ENCODE data around the gene VRK3.
"Not testable (repeated sequence)": the region's sequence is repeated elsewhere in the genome, so short reads cannot be mapped to it uniquely, and the experiment has no call there.

Gene VRK3

GRCh38 chr19:49988433-49988832 is 36.7 kb downstream of the VRK3 start:
- no peak overlapping the region for H3K4me3 ChIP-seq (ENCODE audit: low read depth, low read length)

GRCh38 chr19:49988007-49988406 is 37.2 kb downstream of the VRK3 start:
- H3K4me3 ChIP-seq (ENCODE audit: low read depth, low read length), result no peak overlapping the region

- H3K4me3 ChIP-seq (ENCODE audit: low read depth, low read length), result no peak overlapping the region
Measured at GRCh38 chr19:49987159-49987698, 37.9 kb downstream of the VRK3 start.

GRCh38 chr19:49986354-49986753 is 38.8 kb downstream of the VRK3 start:
- no peak overlapping the region for H3K4me3 ChIP-seq (ENCODE audit: low read depth, low read length)

GRCh38 chr19:49985871-49986270 is 39.3 kb downstream of the VRK3 start:
- no peak overlapping the region for H3K4me3 ChIP-seq (ENCODE audit: low read depth, low read length)

- no peak overlapping the region for H3K4me3 ChIP-seq (ENCODE audit: low read depth, low read length)
Measured at GRCh38 chr19:49984491-49984890, 40.7 kb downstream of the VRK3 start.

GRCh38 chr19:49983645-49984229 is 41.4 kb downstream of the VRK3 start:
- no peak overlapping the region for H3K4me3 ChIP-seq (ENCODE audit: low read depth, low read length)

- H3K4me3 ChIP-seq (ENCODE audit: low read depth, low read length), result no peak overlapping the region
Measured at GRCh38 chr19:49981603-49982593, 43.3 kb downstream of the VRK3 start.

- no peak overlapping the region for H3K4me3 ChIP-seq (ENCODE audit: low read depth, low read length)
Measured at GRCh38 chr19:49978324-49978723, 46.8 kb downstream of the VRK3 start.

GRCh38 chr19:49977881-49978280 is 47.3 kb downstream of the VRK3 start:
- no peak overlapping the region for H3K4me3 ChIP-seq (ENCODE audit: low read depth, low read length)

GRCh38 chr19:49977076-49977475 is 48.1 kb downstream of the VRK3 start:
- no peak overlapping the region for H3K4me3 ChIP-seq (ENCODE audit: low read depth, low read length)

- H3K4me3 ChIP-seq (ENCODE audit: low read depth, low read length), result no peak overlapping the region
Measured at GRCh38 chr19:49976496-49976895, 48.7 kb downstream of the VRK3 start.

- no peak overlapping the region for H3K4me3 ChIP-seq (ENCODE audit: low read depth, low read length)
Measured at GRCh38 chr19:49975051-49975450, 50.1 kb downstream of the VRK3 start.

- no peak overlapping the region for H3K4me3 ChIP-seq (ENCODE audit: low read depth, low read length)
Measured at GRCh38 chr19:49973987-49974386, 51.2 kb downstream of the VRK3 start.

- H3K4me3 ChIP-seq (ENCODE audit: low read depth, low read length), result no peak overlapping the region
Measured at GRCh38 chr19:49972841-49973240, 52.3 kb downstream of the VRK3 start.

GRCh38 chr19:49971991-49972411 is 53.2 kb downstream of the VRK3 start:
- no peak overlapping the region for H3K4me3 ChIP-seq (ENCODE audit: low read depth, low read length)

GRCh38 chr19:49969355-49969754 is 55.8 kb downstream of the VRK3 start:
- not testable (repeated sequence) for H3K4me3 ChIP-seq (ENCODE audit: low read depth, low read length)

GRCh38 chr19:49968279-49968922 is 56.8 kb downstream of the VRK3 start:
- no peak overlapping the region for H3K4me3 ChIP-seq (ENCODE audit: low read depth, low read length)

- H3K4me3 ChIP-seq (ENCODE audit: low read depth, low read length), result not testable (repeated sequence)
Measured at GRCh38 chr19:49960980-49961379, 64.2 kb downstream of the VRK3 start, which contains the start of gene SIGLEC11. Gene SIGLEC11, minus strand, starts transcription at chr19:49961172. Its CDS starts 91 bp downstream, at chr19:49961081.

GRCh38 chr19:49959892-49960291 is 65.3 kb downstream of the VRK3 start:
- not testable (repeated sequence) for H3K4me3 ChIP-seq (ENCODE audit: low read depth, low read length)

GRCh38 chr19:49958596-49958995 is 66.6 kb downstream of the VRK3 start:
- H3K4me3 ChIP-seq (ENCODE audit: low read depth, low read length), result not testable (repeated sequence)
